HAP-1 (cell line): ENCODE measurements around the gene SYCP2.

Source experiments
- DNase-seq, 2 experiments: peaks; one replicate each; pipeline ENCODE4 v3.0.0-alpha.2; 2016 to 2020; ENCODE audit warnings: low spot score in 2 of 2
- H3K27me3 ChIP-seq: fragments of 250-450 bp; sonication (Bioruptor Pico); 2 replicates; pipeline ENCODE4 v1.5.1; 2020; ENCODE audit warnings: low read depth, mild to moderate bottlenecking, moderate library complexity
- H3K36me3 ChIP-seq: fragments of 250-450 bp; sonication (Bioruptor Pico); replicated peaks from 2 replicates; pipeline ENCODE4 v1.5.1; 2020; ENCODE audit warnings: mild to moderate bottlenecking
- H3K4me1 ChIP-seq: fragments of 250-450 bp; sonication (Bioruptor Pico); 2 replicates; pipeline ENCODE4 v1.5.1; 2020; ENCODE audit warnings: mild to moderate bottlenecking
- H3K4me3 ChIP-seq: fragments of 250-450 bp; sonication (Bioruptor Pico); 2 replicates; pipeline ENCODE4 v1.5.1; 2020; ENCODE audit warnings: mild to moderate bottlenecking, moderate library complexity
- H3K9me3 ChIP-seq: fragments of 250-450 bp; sonication (Bioruptor Pico); 2 replicates; pipeline ENCODE4 v1.5.1; 2020; ENCODE audit warnings: mild to moderate bottlenecking, moderate library complexity
- in situ Hi-C: fragments of 300-500 bp; cut with MboI; formaldehyde crosslinking; loops from 3 replicates; pipeline ENCODE4 v1.14.3; 2020; ENCODE audit warnings: low sequenced_read_pairs, inconsistent platforms, mixed read lengths

The SYCP2 gene

GRCh38 chr20:59954718-59955117 is 21.3 kb upstream of the SYCP2 start:
- no peak for DNase-seq
- Histone ChIP-seq H3K4me1 (no peaks in the 10 kb centered on the region), H3K36me3 (no peaks in the 10 kb centered on the region), H3K27me3 (no peaks in the 10 kb centered on the region), H3K4me3 (no peak overlapping the region), H3K9me3 (no peaks in the 10 kb centered on the region)
- in situ Hi-C loops = loop anchor here (25.0 kb wide), 1 partner anchor 1933 kb away; no protein-coding TSS in a partner anchor

- no peaks in the 10 kb centered on the region for H3K9me3 ChIP-seq
- H3K4me3 ChIP-seq = no peak overlapping the region
- no peaks in the 10 kb centered on the region for H3K27me3 ChIP-seq
- no peak for DNase-seq
- peaks cover 21% of the 10 kb centered on the region for H3K4me1 ChIP-seq
- in situ Hi-C loops = loop anchor here (25.0 kb wide), 2 partner anchors 913 to 1937 kb away; partner anchors contain the start of genes ATP5F1E and PRELID3B
- peaks cover 3% of the 10 kb centered on the region; the same call in 1 of the 2 replicates for H3K36me3 ChIP-seq
Observed at GRCh38 chr20:59949911-59950310, 16.5 kb upstream of the SYCP2 start.

GRCh38 chr20:59948828-59949720 is 15.6 kb upstream of the SYCP2 start:
- Histone ChIP-seq H3K4me1 (peaks cover 24% of the 10 kb centered on the region), H3K9me3 (no peaks in the 10 kb centered on the region), H3K27me3 (no peaks in the 10 kb centered on the region), H3K4me3 (no peak overlapping the region), H3K36me3 (peaks cover 9% of the 10 kb centered on the region)
- in situ Hi-C loops = loop anchor here (25.0 kb wide), 1 partner anchor 912 kb away; the partner anchor contains the start of genes ATP5F1E and PRELID3B
- no peak for DNase-seq

- in situ Hi-C loops = loop anchor here (25.0 kb wide), 1 partner anchor 911 kb away; the partner anchor contains the start of genes ATP5F1E and PRELID3B
- Histone ChIP-seq H3K27me3 (no peaks in the 10 kb centered on the region), H3K9me3 (no peaks in the 10 kb centered on the region), H3K4me3 (no peak overlapping the region), H3K4me1 (peaks cover 24% of the 10 kb centered on the region), H3K36me3 (peaks cover 13% of the 10 kb centered on the region)
- DNase-seq = no peak
Observed at GRCh38 chr20:59948212-59948611, 14.8 kb upstream of the SYCP2 start.

- Histone ChIP-seq H3K27me3 (no peaks in the 10 kb centered on the region), H3K9me3 (no peaks in the 10 kb centered on the region), H3K36me3 (peaks cover 22% of the 10 kb centered on the region), H3K4me3 (no peak overlapping the region), H3K4me1 (peaks cover 27% of the 10 kb centered on the region)
- DNase-seq = no peak
- in situ Hi-C loops = loop anchor here (25.0 kb wide), 1 partner anchor 910 kb away; the partner anchor contains the start of genes ATP5F1E and PRELID3B
Observed at GRCh38 chr20:59947376-59947775, 13.9 kb upstream of the SYCP2 start.

- DNase-seq = peak; percentile 48 to 76
- in situ Hi-C loops = loop anchor here (25.0 kb wide), 1 partner anchor 908 kb away; the partner anchor contains the start of genes ATP5F1E and PRELID3B
- peaks cover 37% of the 10 kb centered on the region for H3K4me1 ChIP-seq
Observed at GRCh38 chr20:59945731-59946130, 12.3 kb upstream of the SYCP2 start.

GRCh38 chr20:59945175-59945574 is 11.7 kb upstream of the SYCP2 start:
- DNase-seq = peak in 1 of 2 experiments; percentile 58
- no peak overlapping the region for H3K4me3 ChIP-seq
- peaks cover 37% of the 10 kb centered on the region for H3K4me1 ChIP-seq
- H3K27me3 ChIP-seq = no peaks in the 10 kb centered on the region
- in situ Hi-C loops = loop anchor here (25.0 kb wide), 1 partner anchor 908 kb away; the partner anchor contains the start of genes ATP5F1E and PRELID3B
- H3K9me3 ChIP-seq = no peaks in the 10 kb centered on the region
- peaks cover 24% of the 10 kb centered on the region for H3K36me3 ChIP-seq

More at GRCh38 chr20:59945731-59946130, 12.3 kb upstream of the SYCP2 start:
- Histone ChIP-seq H3K4me3 (no peak overlapping the region), H3K36me3 (peaks cover 24% of the 10 kb centered on the region), H3K9me3 (no peaks in the 10 kb centered on the region), H3K27me3 (no peaks in the 10 kb centered on the region)

GRCh38 chr20:59944726-59945125 is 11.3 kb upstream of the SYCP2 start:
- Histone ChIP-seq H3K9me3 (no peaks in the 10 kb centered on the region), H3K27me3 (no peaks in the 10 kb centered on the region), H3K36me3 (peaks cover 24% of the 10 kb centered on the region), H3K4me3 (no peak overlapping the region), H3K4me1 (peaks cover 37% of the 10 kb centered on the region)
- in situ Hi-C loops = loop anchor here (25.0 kb wide), 1 partner anchor 907 kb away; the partner anchor contains the start of genes ATP5F1E and PRELID3B
- DNase-seq = no peak

GRCh38 chr20:59942245-59942644 is 8.8 kb upstream of the SYCP2 start:
- Histone ChIP-seq H3K4me1 (peaks cover 52% of the 10 kb centered on the region), H3K36me3 (peaks cover 20% of the 10 kb centered on the region), H3K27me3 (no peaks in the 10 kb centered on the region), H3K4me3 (no peak overlapping the region), H3K9me3 (no peaks in the 10 kb centered on the region)
- in situ Hi-C loops = loop anchor here (25.0 kb wide), 1 partner anchor 905 kb away; the partner anchor contains the start of genes ATP5F1E and PRELID3B
- no peak for DNase-seq

GRCh38 chr20:59940956-59941294 is 7.5 kb upstream of the SYCP2 start:
- H3K27me3 ChIP-seq = no peaks in the 10 kb centered on the region
- in situ Hi-C loops = loop anchor here (25.0 kb wide), 1 partner anchor 904 kb away; the partner anchor contains the start of genes ATP5F1E and PRELID3B
- H3K4me3 ChIP-seq = peak overlapping the region; percentile 59
- peaks cover 20% of the 10 kb centered on the region for H3K36me3 ChIP-seq
- H3K4me1 ChIP-seq = peaks cover 40% of the 10 kb centered on the region
- no peaks in the 10 kb centered on the region for H3K9me3 ChIP-seq
- no peak for DNase-seq

- DNase-seq = peak; percentile 88 to 97
- no peaks in the 10 kb centered on the region for H3K27me3 ChIP-seq
- H3K36me3 ChIP-seq = peaks cover 20% of the 10 kb centered on the region
- in situ Hi-C loops = loop anchor here (25.0 kb wide), 1 partner anchor 903 kb away; the partner anchor contains the start of genes ATP5F1E and PRELID3B
- H3K4me3 ChIP-seq = peak within 1 kb of the TSS; percentile 59
- peaks cover 34% of the 10 kb centered on the region for H3K4me1 ChIP-seq
- H3K9me3 ChIP-seq = no peaks in the 10 kb centered on the region
Observed at GRCh38 chr20:59940129-59940955, 6.9 kb upstream of the SYCP2 start, which contains the start of the genes FAM217B and PPP1R3D. FAM217B (plus strand) TSS chr20:59940389; CDS start chr20:59943944, 3,555 bp downstream. PPP1R3D (minus strand) TSS chr20:59940305; CDS start chr20:59939931, 374 bp downstream.

- no peaks in the 10 kb centered on the region for H3K27me3 ChIP-seq
- peak overlapping the region; percentile 59 for H3K4me3 ChIP-seq
- H3K36me3 ChIP-seq = peaks cover 20% of the 10 kb centered on the region
- in situ Hi-C loops = loop anchor here (25.0 kb wide), 1 partner anchor 903 kb away; the partner anchor contains the start of genes ATP5F1E and PRELID3B
- peak in 1 of 2 experiments; percentile 30 for DNase-seq
- H3K4me1 ChIP-seq = peaks cover 30% of the 10 kb centered on the region
- no peaks in the 10 kb centered on the region for H3K9me3 ChIP-seq
Observed at GRCh38 chr20:59939879-59940128, 6.4 kb upstream of the SYCP2 start.
